AG10803 (cell line): Measurements from ENCODE around the gene MAST2.
"Not testable (repeated sequence)": the region's sequence is repeated elsewhere in the genome, so short reads cannot be mapped to it uniquely, and the experiment has no call there.

ENCODE experiments used
- DNase-seq: peaks from one replicate; pipeline ENCODE4 v3.0.0; 2010; ENCODE audit warnings: low read depth
- H3K4me3 ChIP-seq: 2 replicates; pipeline ENCODE4 v1.5.1; 2011; ENCODE audit warnings: mild to moderate bottlenecking, low read length, control low read depth
- CTCF ChIP-seq: conservative IDR thresholded peaks from 2 replicates; pipeline ENCODE4 v1.5.1; 2011; ENCODE audit warnings: mild to moderate bottlenecking, low read length, control low read depth, inconsistent platforms

Gene MAST2

GRCh38 chr1:45868861-45869260 is 65.4 kb downstream of the MAST2 start:
- H3K4me3 ChIP-seq = no peak overlapping the region
- TF ChIP-seq CTCF = no peak
- no peak for DNase-seq

- DNase-seq = no peak
- H3K4me3 ChIP-seq = no peak overlapping the region
- no peak for TF ChIP-seq CTCF
These were observed 67.1 kb downstream of the MAST2 start for GRCh38 chr1:45870500-45870899.

- DNase-seq = peak; percentile 75
- H3K4me3 ChIP-seq = not testable (repeated sequence)
These were observed 68.9 kb downstream of the MAST2 start for GRCh38 chr1:45872173-45872801.

GRCh38 chr1:45876000-45876617 is 72.7 kb downstream of the MAST2 start:
- DNase-seq = no peak
- no peak overlapping the region for H3K4me3 ChIP-seq
- no peak for TF ChIP-seq CTCF

- H3K4me3 ChIP-seq = no peak overlapping the region
- DNase-seq = no peak
- TF ChIP-seq CTCF = no peak
These were observed 73.9 kb downstream of the MAST2 start for GRCh38 chr1:45877264-45877663.

- no peak for TF ChIP-seq CTCF
- DNase-seq = no peak
- no peak overlapping the region for H3K4me3 ChIP-seq
These were observed 76.6 kb downstream of the MAST2 start for GRCh38 chr1:45879885-45880598.

GRCh38 chr1:45880930-45881329 is 77.5 kb downstream of the MAST2 start:
- DNase-seq = peak; percentile 62
- no peak overlapping the region for H3K4me3 ChIP-seq
- no peak for TF ChIP-seq CTCF
